Measurements from ENCODE around the gene MAP1LC3A.

The MAP1LC3A gene

DNA sequence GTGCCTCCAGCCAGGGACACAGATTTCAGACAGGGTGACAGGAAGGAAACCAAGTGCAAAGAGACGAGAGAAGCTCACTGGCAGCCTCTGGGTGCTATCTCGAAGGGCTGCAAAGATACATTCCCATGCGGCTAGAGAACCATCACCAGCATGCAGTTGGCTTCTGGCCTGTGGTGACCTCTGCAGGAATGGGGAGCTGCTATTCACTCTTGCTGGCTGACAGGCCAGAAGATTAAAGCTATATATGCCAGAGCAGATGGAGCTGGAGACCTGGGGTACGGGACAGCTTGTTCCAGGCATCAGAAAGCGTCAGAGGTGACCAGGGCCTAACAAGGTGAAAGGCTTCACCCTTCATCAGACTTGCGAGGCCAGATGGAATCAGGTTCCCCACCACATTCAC is 20.0 kb downstream of the MAP1LC3A start:
- no peak for DNase-seq

GRCh38 chr20:34579191-34579978 is 20.9 kb downstream of the MAP1LC3A start:
- peak; percentile 60 for DNase-seq

- peak; percentile 16 for DNase-seq
These were observed 21.7 kb downstream of the MAP1LC3A start for GRCh38 chr20:34579979-34580940.

DNA sequence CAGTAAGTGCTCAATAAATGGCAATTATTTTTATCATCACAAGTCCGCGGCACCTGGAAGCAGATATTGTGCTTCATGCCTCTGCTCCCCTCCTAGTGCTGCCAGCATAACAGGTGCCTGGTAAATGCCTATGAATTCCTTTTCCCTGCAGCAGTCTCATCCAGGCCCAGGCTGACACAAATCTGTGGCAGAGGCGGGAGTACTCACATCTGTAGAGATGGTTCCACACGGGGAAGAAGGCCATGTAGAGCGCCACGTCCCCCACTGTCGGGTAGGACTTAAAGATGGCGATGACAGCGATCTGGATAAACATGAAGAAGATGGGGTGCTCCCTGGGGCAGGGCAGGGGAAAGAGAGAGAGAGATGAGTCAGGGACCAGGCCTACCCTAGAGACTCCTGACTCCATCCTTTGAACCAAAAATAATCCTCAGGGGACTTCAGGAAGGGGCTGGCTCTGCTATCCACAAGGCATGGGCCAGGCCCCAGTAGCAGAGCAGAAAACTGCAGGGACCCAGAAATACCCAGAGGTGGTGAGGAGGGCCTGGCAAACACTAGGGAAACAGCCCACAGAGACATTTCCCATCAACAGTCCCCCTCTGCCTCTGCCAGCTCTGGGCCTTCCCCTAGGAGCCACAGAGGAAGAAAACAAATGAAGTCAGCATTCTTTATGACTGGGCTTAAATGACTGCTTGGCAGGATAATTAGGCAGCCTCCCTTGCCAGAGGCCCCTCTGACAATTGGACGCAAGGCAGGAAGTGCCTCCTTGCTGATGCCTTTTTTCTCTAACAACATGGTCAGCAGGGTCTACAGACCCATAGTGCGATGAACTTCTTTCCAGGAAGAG is 23.0 kb downstream of the MAP1LC3A start:
- DNase-seq = peak; percentile 78

DNA sequence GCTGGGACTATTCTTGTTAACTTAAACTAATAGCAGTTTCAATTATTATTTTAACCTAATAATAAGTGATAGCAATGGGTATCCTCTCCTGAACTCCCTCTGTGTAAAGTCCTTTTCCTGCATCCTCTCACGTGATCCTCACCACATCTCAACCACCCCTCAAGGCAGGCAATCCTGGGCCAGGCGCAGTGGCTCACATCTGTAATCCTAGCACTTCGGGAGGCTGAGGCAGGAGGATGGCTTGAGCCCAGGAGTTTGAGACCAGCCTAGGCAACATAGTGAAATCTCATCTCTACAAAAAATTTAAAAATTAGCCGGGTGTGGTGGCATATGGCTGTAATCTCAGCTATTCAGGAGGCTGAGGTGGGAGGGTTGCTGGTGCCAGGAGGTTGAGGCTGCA is 23.7 kb downstream of the MAP1LC3A start:
- no peak for DNase-seq

GRCh38 chr20:34582911-34583310 is 24.4 kb downstream of the MAP1LC3A start:
- no peak for DNase-seq

DNA sequence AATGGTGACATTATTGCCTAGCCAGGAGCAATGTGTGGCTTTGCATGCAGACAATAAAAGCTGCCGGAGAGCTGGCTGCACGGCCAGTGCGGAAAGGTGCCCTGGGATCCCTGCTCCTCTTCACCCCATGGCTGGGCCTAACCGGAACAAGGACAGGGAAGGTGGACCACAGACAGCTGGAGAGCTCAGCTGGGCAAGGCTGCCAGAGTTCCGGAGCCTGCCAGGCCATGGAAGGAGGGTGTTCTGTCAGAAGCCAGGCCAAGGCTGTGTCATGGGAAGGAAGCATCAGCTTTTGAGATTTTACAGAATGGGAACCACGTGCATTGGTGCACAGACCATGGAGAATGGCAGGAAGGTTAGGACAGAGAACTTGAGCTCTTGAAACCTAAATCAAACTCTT is 25.0 kb downstream of the MAP1LC3A start:
- no peak for DNase-seq

GRCh38 chr20:34585019-34585418 is 26.5 kb downstream of the MAP1LC3A start:
- no peak for DNase-seq

DNA sequence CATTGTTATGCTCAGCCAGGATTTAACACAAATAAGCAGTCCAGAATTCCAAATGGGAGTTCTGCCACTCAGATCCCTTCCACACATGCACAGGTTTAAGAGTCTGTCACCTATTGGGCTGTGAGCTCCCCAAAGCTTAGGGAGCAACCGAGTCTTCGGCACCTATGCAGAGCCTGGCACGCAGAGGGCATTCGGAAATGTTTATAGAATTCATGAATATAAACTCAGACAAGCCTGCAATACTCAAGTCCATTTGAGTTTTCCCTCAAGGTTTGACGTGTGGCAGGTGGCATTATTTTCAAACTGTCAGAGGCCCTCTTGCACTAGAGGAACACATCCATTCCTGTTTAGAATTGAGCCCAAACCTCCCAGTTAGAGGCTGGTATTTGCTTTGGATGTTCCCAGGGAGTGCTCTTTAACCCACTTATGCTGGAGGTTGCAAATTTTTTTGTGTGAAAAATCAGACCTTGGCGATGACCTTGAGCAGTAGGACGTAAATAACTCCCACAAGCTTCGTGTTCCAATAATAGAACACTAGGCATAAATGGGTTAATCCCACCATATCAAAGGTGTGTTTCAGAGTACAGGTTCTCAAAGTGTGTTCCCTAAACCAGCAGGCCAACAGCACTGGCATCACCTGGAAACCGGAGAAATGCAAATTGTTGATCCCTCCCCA is 28.1 kb downstream of the MAP1LC3A start:
- DNase-seq = no peak

DNA sequence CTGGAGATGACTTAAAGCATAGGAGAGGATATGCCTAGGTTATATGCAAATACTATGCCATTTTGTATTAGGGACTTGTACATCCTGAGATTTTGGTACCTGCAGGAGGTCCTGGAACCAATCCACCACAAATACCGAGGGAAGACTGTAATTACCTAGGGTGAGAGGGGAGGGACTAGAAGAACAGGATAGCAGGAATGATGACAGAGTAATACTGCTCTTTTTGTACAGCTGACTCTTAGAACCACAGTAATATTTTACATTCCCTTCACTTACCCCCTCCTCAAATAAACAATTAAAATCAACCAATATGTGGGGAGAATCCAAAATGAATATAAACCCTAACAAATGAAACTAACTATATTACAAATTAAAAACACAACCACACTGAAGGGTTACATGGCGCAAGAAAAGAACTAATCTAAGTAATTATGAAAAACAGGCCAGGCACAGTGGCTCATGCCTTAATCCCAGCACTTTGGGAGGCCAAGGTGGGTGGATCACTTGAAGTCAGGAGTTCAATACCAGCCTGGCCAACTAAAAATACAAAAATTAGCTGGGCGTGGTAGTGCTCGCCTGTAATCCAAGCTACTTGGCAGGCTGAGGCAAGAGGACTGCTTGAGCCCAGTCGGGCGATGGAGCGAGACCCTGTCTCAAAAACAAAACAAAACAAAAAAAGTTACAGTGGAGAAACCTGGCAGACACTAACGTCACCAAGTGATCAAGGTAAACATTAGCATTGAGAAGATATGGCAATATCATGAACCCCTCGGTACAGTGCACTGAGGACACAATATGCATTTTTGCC is 37.1 kb downstream of the MAP1LC3A start:
- DNase-seq = peak; percentile 92

GRCh38 chr20:34600892-34601653 is 42.6 kb downstream of the MAP1LC3A start:
- DNase-seq = no peak

- DNase-seq = peak; percentile 71
These were observed 46.7 kb downstream of the MAP1LC3A start for GRCh38 chr20:34604980-34605788.

DNA sequence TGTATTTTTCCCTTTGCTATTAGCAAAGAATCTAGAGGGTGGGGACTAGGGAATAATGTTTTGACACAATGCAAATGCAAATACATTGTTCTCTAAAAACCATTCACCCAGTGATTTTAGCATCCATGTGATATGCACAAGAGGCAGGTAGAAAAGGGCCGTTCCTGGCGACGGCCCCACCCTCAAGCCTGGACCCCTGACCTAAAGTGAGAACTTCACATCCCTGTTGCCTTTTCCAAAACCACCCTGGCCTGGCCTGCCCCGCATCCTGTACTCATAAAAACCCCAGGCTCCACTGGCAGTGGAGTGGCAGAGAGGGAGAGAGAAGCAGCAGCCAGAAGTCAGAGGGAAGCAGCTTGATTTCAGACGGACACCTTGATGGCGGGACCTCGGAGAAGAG is 48.5 kb downstream of the MAP1LC3A start:
- DNase-seq = no peak

Data from NCI-H69 (cell line).